Embryonic facial prominence (tissue), 1 donor: ENCODE data around the gene HOOK1.
"Not testable (repeated sequence)": the region's sequence is repeated elsewhere in the genome, so short reads cannot be mapped to it uniquely, and the experiment has no call there.

Source experiments
- DNase-seq: peaks from one replicate; pipeline ENCODE4 v3.0.0-alpha.2; 2016; ENCODE audit errors: extremely low spot score

HOOK1 gene

GRCh38 chr1:59885160-59885832 lies 70.5 kb downstream of the HOOK1 start:
- no peak for DNase-seq

GRCh38 chr1:59892841-59893811 lies 78.4 kb downstream of the HOOK1 start:
- no peak for DNase-seq

- DNase-seq = no peak
Measured at GRCh38 chr1:59897165-59897564, 82.4 kb downstream of the HOOK1 start.

- DNase-seq = no peak
Measured at GRCh38 chr1:59898927-59899326, 84.2 kb downstream of the HOOK1 start.

- no peak for DNase-seq
Measured at GRCh38 chr1:59900640-59901039, 85.9 kb downstream of the HOOK1 start.

GRCh38 chr1:59901770-59902388 lies 87.1 kb downstream of the HOOK1 start:
- no peak for DNase-seq

GRCh38 chr1:59903141-59903754 lies 88.5 kb downstream of the HOOK1 start:
- DNase-seq = no peak

GRCh38 chr1:59906931-59907330 lies 92.2 kb downstream of the HOOK1 start:
- no peak for DNase-seq

GRCh38 chr1:59908084-59908483 lies 93.3 kb downstream of the HOOK1 start:
- DNase-seq = no peak

GRCh38 chr1:59908682-59909081 lies 93.9 kb downstream of the HOOK1 start:
- DNase-seq = no peak

GRCh38 chr1:59914791-59915286 lies 100.1 kb downstream of the HOOK1 start:
- not testable (repeated sequence) for DNase-seq

- no peak for DNase-seq
Measured at GRCh38 chr1:59915516-59915915, 100.8 kb downstream of the HOOK1 start.

- no peak for DNase-seq
Measured at GRCh38 chr1:59917026-59917784, 102.5 kb downstream of the HOOK1 start.

- DNase-seq = no peak
Measured at GRCh38 chr1:59917785-59918180, 103.0 kb downstream of the HOOK1 start.

GRCh38 chr1:59919746-59920145 lies 105.0 kb downstream of the HOOK1 start:
- DNase-seq = no peak

- DNase-seq = not testable (repeated sequence)
Measured at GRCh38 chr1:59921258-59921899, 106.6 kb downstream of the HOOK1 start.

GRCh38 chr1:59924653-59925052 lies 109.9 kb downstream of the HOOK1 start:
- DNase-seq = no peak
